Glutamatergic neuron (in vitro differentiated cells): ENCODE measurements around the gene SVBP. TPM values are rescaled to one million over a fixed set of nuclear protein-coding genes. Genes with fewer than 3 reads are reported as not detected.

Experiments used
- DNase-seq: peaks from one replicate; pipeline ENCODE4 v3.0.0; 2022
- H3K27ac Mint-ChIP-seq: one replicate; pipeline ENCODE4 v1.8.0; 2020; ENCODE audit warnings: mild to moderate bottlenecking, mixed read lengths, inconsistent platforms; ENCODE audit not compliant: unreplicated experiment
- H3K27me3 Mint-ChIP-seq: one replicate; pipeline ENCODE4 v1.8.0; 2020; ENCODE audit warnings: mild to moderate bottlenecking, moderate library complexity, mixed read lengths, inconsistent platforms; ENCODE audit not compliant: unreplicated experiment
- H3K36me3 Mint-ChIP-seq: one replicate; pipeline ENCODE4 v1.8.0; 2020; ENCODE audit warnings: mild to moderate bottlenecking, mixed read lengths, inconsistent platforms; ENCODE audit not compliant: unreplicated experiment
- H3K4me1 Mint-ChIP-seq: one replicate; pipeline ENCODE4 v1.8.0; 2020; ENCODE audit warnings: mild to moderate bottlenecking, low read depth, mixed read lengths, inconsistent platforms; ENCODE audit not compliant: unreplicated experiment
- H3K4me3 Mint-ChIP-seq: one replicate; pipeline ENCODE4 v1.8.0; 2020; ENCODE audit warnings: mild to moderate bottlenecking, mixed read lengths, inconsistent platforms; ENCODE audit not compliant: unreplicated experiment
- H3K9me3 Mint-ChIP-seq: one replicate; pipeline ENCODE4 v1.8.0; 2020; ENCODE audit warnings: mild to moderate bottlenecking, moderate library complexity, mixed read lengths, inconsistent platforms; ENCODE audit not compliant: unreplicated experiment
- total RNA-seq: library from RNA; stranded (reverse); fragmentation: NEBNext Ultra II Directional; extraction: Animal tissue kit (Norgen Biotek cat#: 25700); gene quantifications from one replicate; pipeline ENCODE4 v1.2.1, GENCODE V29; 2021; ENCODE audit not compliant: unreplicated experiment
- TF ChIP-seq, protein P1 (sequence below): fragments of 200-600 bp; sonication (generic); IDR thresholded peaks from one replicate; pipeline ENCODE4 v1.5.0; 2021; ENCODE audit not compliant: partially characterized antibody, unreplicated experiment

SVBP gene
- total RNA-seq, 1 donor from 2014 or later: 100 TPM

DNA sequence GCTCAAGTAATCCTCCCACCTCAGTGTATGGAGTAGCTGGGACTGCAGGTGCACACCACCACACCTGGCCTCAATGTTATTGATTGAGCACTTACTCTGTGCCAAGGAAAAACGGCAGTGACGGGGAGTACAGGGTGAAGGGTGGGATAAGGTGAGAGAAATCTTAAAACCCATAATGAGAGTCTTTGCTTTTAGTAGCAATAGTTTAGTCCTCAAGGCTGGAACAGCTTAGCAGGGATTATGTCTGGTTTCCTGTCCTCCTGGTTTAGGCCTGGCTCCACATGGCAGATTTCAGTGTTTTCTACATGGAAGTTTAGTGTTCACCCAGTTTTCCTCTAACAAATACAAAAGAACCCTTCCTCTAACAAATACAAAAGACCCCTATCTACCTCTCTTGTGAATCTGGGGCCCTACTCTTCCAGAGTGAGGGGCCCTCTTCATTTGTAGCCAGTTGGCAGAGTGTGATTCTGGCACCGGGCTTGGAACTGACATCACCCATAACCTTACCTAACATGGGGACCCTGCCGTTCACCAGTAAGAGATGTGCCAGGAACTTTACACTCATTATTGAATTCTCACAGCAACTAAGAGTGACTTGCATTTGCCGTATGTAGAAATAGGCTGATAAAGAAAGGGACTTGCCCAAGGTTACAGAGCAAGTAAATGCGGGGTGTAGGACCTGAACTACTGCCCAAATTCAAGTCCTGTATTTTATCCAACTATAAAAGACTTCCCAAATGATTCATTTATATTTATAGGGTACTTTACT is 36.1 kb upstream of the SVBP start:
- TF ChIP-seq, protein P1, sequence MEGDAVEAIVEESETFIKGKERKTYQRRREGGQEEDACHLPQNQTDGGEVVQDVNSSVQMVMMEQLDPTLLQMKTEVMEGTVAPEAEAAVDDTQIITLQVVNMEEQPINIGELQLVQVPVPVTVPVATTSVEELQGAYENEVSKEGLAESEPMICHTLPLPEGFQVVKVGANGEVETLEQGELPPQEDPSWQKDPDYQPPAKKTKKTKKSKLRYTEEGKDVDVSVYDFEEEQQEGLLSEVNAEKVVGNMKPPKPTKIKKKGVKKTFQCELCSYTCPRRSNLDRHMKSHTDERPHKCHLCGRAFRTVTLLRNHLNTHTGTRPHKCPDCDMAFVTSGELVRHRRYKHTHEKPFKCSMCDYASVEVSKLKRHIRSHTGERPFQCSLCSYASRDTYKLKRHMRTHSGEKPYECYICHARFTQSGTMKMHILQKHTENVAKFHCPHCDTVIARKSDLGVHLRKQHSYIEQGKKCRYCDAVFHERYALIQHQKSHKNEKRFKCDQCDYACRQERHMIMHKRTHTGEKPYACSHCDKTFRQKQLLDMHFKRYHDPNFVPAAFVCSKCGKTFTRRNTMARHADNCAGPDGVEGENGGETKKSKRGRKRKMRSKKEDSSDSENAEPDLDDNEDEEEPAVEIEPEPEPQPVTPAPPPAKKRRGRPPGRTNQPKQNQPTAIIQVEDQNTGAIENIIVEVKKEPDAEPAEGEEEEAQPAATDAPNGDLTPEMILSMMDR: no peak
- peaks cover 36% of the 10 kb centered on the region for H3K36me3 Mint-ChIP-seq
- H3K27me3 Mint-ChIP-seq: peaks cover 2% of the 10 kb centered on the region
- no peak for DNase-seq
- H3K4me1 Mint-ChIP-seq: no peaks in the 10 kb centered on the region
- H3K9me3 Mint-ChIP-seq: peaks cover 4% of the 10 kb centered on the region
- H3K4me3 Mint-ChIP-seq: no peak overlapping the region
- H3K27ac Mint-ChIP-seq: no peak overlapping the region

DNA sequence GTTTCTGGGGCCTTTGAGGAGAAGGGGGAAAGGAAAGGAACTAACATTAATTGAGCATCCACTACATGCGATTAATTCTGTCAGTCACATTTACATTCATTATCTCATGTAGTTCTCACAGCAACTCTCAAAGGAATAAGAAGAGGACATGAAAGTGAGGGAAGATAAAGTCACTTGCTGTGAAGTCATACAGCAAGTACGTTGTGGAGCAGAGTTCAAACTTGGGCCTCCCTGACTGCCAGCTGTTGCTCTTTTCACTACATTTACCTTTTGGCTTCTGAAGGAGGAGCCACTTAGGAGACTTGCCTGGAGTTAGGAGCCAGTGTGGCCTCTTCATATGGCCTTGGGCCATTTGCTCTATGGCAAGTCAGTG is 35.4 kb upstream of the SVBP start:
- H3K27ac Mint-ChIP-seq: no peak overlapping the region
- peaks cover 29% of the 10 kb centered on the region for H3K36me3 Mint-ChIP-seq
- TF ChIP-seq, protein P1: no peak
- H3K9me3 Mint-ChIP-seq: peaks cover 1% of the 10 kb centered on the region
- H3K4me3 Mint-ChIP-seq: no peak overlapping the region
- peaks cover 2% of the 10 kb centered on the region for H3K27me3 Mint-ChIP-seq
- peaks cover under 1% of the 10 kb centered on the region for H3K4me1 Mint-ChIP-seq
- no peak for DNase-seq

DNA sequence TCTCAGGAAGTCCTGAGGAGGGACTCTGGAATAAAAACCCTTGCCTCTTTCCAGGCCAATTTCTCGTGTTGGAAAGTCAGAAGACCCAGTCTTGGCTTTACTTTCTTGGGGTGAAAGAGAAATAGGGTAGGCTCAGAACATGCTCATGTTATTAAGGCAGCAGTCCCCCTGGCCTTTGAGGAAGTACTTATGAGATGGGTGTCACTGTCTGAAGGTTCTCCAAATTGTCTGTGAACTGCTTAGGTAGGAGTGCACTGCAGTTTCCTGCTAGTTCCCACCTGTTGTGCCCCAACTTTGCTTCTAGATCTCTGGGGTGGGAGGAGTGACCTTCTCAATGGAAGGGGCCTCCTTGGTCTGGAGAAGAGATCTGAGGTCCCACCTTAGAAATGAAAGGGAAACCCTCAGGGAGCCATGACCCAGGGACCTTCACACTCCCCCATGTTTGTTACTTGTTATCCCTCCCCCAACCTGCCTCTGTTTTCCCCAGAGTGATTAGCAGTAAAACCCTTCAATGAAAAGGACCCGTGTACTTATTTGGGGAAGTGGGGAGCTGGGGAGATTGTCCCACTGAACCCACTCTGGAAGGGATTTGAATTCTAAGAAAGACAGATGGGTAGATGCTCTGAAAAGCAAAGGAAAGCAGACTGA is 34.9 kb upstream of the SVBP start:
- Mint-ChIP-seq H3K9me3 (no peaks in the 10 kb centered on the region), H3K4me1 (peaks cover 5% of the 10 kb centered on the region)

DNA sequence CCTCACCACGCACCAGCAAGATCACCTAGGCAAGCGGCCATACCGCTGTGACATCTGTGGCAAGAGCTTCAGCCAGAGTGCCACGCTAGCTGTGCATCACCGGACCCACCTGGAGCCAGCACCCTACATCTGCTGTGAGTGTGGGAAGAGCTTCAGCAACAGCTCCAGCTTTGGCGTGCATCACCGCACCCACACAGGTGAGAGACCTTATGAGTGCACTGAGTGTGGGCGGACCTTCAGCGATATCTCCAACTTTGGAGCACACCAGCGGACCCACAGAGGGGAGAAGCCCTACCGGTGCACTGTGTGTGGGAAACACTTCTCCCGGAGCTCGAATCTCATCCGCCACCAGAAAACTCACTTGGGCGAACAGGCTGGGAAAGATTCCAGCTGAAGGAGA is 34.2 kb upstream of the SVBP start:
- H3K27ac Mint-ChIP-seq: no peak overlapping the region
- H3K27me3 Mint-ChIP-seq: peaks cover 2% of the 10 kb centered on the region
- H3K4me1 Mint-ChIP-seq: peaks cover 5% of the 10 kb centered on the region
- DNase-seq: no peak
- H3K36me3 Mint-ChIP-seq: peaks cover 18% of the 10 kb centered on the region
- H3K4me3 Mint-ChIP-seq: no peak overlapping the region
- TF ChIP-seq, protein P1: no peak
- peaks cover 3% of the 10 kb centered on the region for H3K9me3 Mint-ChIP-seq

More for the DNA sequence above, 34.9 kb upstream of the SVBP start:
- no peak overlapping the region for H3K27ac Mint-ChIP-seq
- peaks cover 24% of the 10 kb centered on the region for H3K36me3 Mint-ChIP-seq
- H3K4me3 Mint-ChIP-seq: no peak overlapping the region
- TF ChIP-seq, protein P1: no peak
- H3K27me3 Mint-ChIP-seq: peaks cover 2% of the 10 kb centered on the region
- no peak for DNase-seq

DNA sequence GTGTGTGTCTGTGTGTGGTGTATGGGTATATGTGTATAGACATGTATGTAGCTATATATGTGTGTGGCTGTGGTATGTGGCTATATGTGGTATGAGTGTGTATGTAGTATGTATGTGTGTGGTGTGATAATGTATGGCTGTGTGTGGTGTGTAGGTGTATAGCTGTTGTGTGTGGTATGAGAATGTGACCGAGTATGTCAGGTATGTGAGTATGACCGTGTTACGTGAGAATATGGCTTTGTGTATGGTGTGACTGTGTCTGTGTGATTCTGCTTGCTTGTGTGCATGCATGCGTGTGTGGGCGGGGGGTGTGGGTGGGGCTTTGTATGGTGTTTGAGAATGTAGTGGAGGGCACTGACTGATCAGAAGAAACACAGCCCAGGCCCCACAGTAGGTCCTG is 32.7 kb upstream of the SVBP start:
- peaks cover 2% of the 10 kb centered on the region for H3K27me3 Mint-ChIP-seq
- H3K27ac Mint-ChIP-seq: no peak overlapping the region
- H3K4me3 Mint-ChIP-seq: no peak overlapping the region
- peaks cover 5% of the 10 kb centered on the region for H3K4me1 Mint-ChIP-seq
- peaks cover 3% of the 10 kb centered on the region for H3K9me3 Mint-ChIP-seq
- TF ChIP-seq, protein P1: no peak
- DNase-seq: no peak
- H3K36me3 Mint-ChIP-seq: peaks cover 18% of the 10 kb centered on the region
